HEK293 (cell line): ENCODE measurements around the gene S100A3.
"Not testable (repeated sequence)": the region's sequence is repeated elsewhere in the genome, so short reads cannot be mapped to it uniquely, and the experiment has no call there.

Experiments
- CTCF ChIA-PET: fragments of 350-600 bp; formaldehyde crosslinking; extraction: SDS; loops from one replicate; lab custom pipeline; 2021; ENCODE audit warnings: antibody characterized with exemption; lab: Yijun Ruan, JAX
- POLR2A ChIA-PET: fragments of 300-600 bp; formaldehyde crosslinking; extraction: SDS; loops from one replicate; lab custom pipeline; 2020; ENCODE audit warnings: antibody characterized with exemption, inconsistent platforms; lab: Yijun Ruan, JAX
- H3K27ac ChIP-seq: fragments of 200-500 bp; sonication (Bioruptor generic); 2 replicates; pipeline ENCODE4 v1.5.1; 2014; ENCODE audit warnings: low read depth, low read length, control low read depth, inconsistent platforms; ENCODE audit errors: extremely low read depth
- H3K36me3 ChIP-seq, 2 experiments: fragments of 200-500 bp in 1 of 2; sonication (Bioruptor generic) in 1 of 2; 1 replicate in 1 of 2; 2 replicates in 1 of 2; pipeline ENCODE4 v1.5.1; 2014 to 2017; ENCODE audit warnings: inconsistent platforms in 2 of 2, low read length in 2 of 2; ENCODE audit not compliant: control insufficient read depth in 2 of 2, insufficient read depth in 1 of 2
- H3K4me1 ChIP-seq: fragments of 200-500 bp; sonication (Bioruptor generic); 2 replicates; pipeline ENCODE4 v1.5.1; 2014; ENCODE audit warnings: mild to moderate bottlenecking, low read length, inconsistent platforms; ENCODE audit not compliant: control insufficient read depth, insufficient read depth
- H3K4me3 ChIP-seq: 2 replicates; pipeline ENCODE4 v1.5.1; 2011; ENCODE audit warnings: low read depth, mild to moderate bottlenecking, control low read depth, low read length, moderate library complexity
- H3K9me3 ChIP-seq: fragments of 200-500 bp; sonication (Bioruptor generic); 2 replicates; pipeline ENCODE4 v1.5.1; 2014; ENCODE audit warnings: low read depth, low read length, inconsistent platforms; ENCODE audit not compliant: control insufficient read depth, insufficient read depth
- MEIS1 ChIP-seq: sonication (generic); formaldehyde crosslinking; IDR thresholded peaks from 2 replicates; pipeline ENCODE4 v1.8.1; 2022; ENCODE audit warnings: missing genetic modification reagents, mild to moderate bottlenecking, borderline replicate concordance
- RBAK ChIP-seq: fragments of 450-650 bp; formaldehyde crosslinking; IDR thresholded peaks from 2 replicates; pipeline ENCODE4 v1.5.1; 2016; ENCODE audit warnings: missing biosample characterization, missing genetic modification characterization
- SCRT2 ChIP-seq: fragments of 450-650 bp; formaldehyde crosslinking; IDR thresholded peaks from 2 replicates; pipeline ENCODE4 v1.5.1; 2016; ENCODE audit warnings: missing biosample characterization, missing genetic modification characterization
- ZBTB1 ChIP-seq: fragments of 450-650 bp; formaldehyde crosslinking; IDR thresholded peaks from 2 replicates; pipeline ENCODE4 v1.5.1; 2016; ENCODE audit warnings: missing biosample characterization, missing genetic modification characterization
- ZNF112 ChIP-seq: fragments of 450-650 bp; formaldehyde crosslinking; IDR thresholded peaks from 2 replicates; pipeline ENCODE4 v1.5.0; 2017; ENCODE audit warnings: missing biosample characterization, missing genetic modification characterization
- ZNF140 ChIP-seq: fragments of 450-650 bp; formaldehyde crosslinking; IDR thresholded peaks from 2 replicates; pipeline ENCODE4 v1.5.1; 2016; ENCODE audit warnings: missing biosample characterization, missing genetic modification characterization
- ZNF184 ChIP-seq: fragments of 450-650 bp; IDR thresholded peaks from 2 replicates; pipeline ENCODE4 v1.5.1; 2018; ENCODE audit warnings: missing biosample characterization, mild to moderate bottlenecking, missing genetic modification characterization
- ZNF248 ChIP-seq: fragments of 450-650 bp; formaldehyde crosslinking; IDR thresholded peaks from 2 replicates; pipeline ENCODE4 v1.5.1; 2017; ENCODE audit warnings: missing biosample characterization, missing genetic modification characterization
- ZNF37A ChIP-seq: fragments of 450-650 bp; IDR thresholded peaks from 2 replicates; pipeline ENCODE4 v1.5.1; 2018; ENCODE audit warnings: missing biosample characterization, missing genetic modification characterization
- ZNF426 ChIP-seq: fragments of 450-650 bp; formaldehyde crosslinking; IDR thresholded peaks from 2 replicates; pipeline ENCODE4 v1.5.1; 2017; ENCODE audit warnings: missing biosample characterization, missing genetic modification characterization, mild to moderate bottlenecking, inconsistent platforms, moderate library complexity
- ZNF501 ChIP-seq: fragments of 450-650 bp; formaldehyde crosslinking; IDR thresholded peaks from 2 replicates; pipeline ENCODE4 v1.5.1; 2016; ENCODE audit warnings: missing biosample characterization, missing genetic modification characterization
- ZNF530 ChIP-seq: fragments of 450-650 bp; formaldehyde crosslinking; IDR thresholded peaks from 2 replicates; pipeline ENCODE4 v1.5.1; 2016; ENCODE audit warnings: low read depth, missing biosample characterization, missing genetic modification characterization
- ZNF654 ChIP-seq: fragments of 450-650 bp; formaldehyde crosslinking; IDR thresholded peaks from 2 replicates; pipeline ENCODE4 v1.5.1; 2016; ENCODE audit warnings: low read depth, missing biosample characterization, missing genetic modification characterization
- ZNF664 ChIP-seq: fragments of 450-650 bp; formaldehyde crosslinking; IDR thresholded peaks from 2 replicates; pipeline ENCODE4 v1.5.1; 2016; ENCODE audit warnings: missing biosample characterization, missing genetic modification characterization
- ZNF707 ChIP-seq: fragments of 450-650 bp; formaldehyde crosslinking; IDR thresholded peaks from 2 replicates; pipeline ENCODE4 v1.5.1; 2016; ENCODE audit warnings: missing biosample characterization, missing genetic modification characterization
- ZNF747 ChIP-seq: fragments of 450-650 bp; formaldehyde crosslinking; IDR thresholded peaks from 2 replicates; pipeline ENCODE4 v1.5.1; 2016; ENCODE audit warnings: missing biosample characterization, missing genetic modification characterization
- ZNF791 ChIP-seq: fragments of 450-650 bp; formaldehyde crosslinking; IDR thresholded peaks from 2 replicates; pipeline ENCODE4 v1.5.1; 2016; ENCODE audit warnings: missing biosample characterization, missing genetic modification characterization
- TF ChIP-seq, protein P1 (sequence below): fragments of 450-650 bp; formaldehyde crosslinking; IDR thresholded peaks from 2 replicates; pipeline ENCODE4 v1.5.1; 2016; ENCODE audit warnings: missing biosample characterization, missing genetic modification characterization
- TF ChIP-seq, protein P2 (sequence below): fragments of 450-650 bp; formaldehyde crosslinking; IDR thresholded peaks from 2 replicates; pipeline ENCODE4 v1.5.1; 2016; ENCODE audit warnings: missing biosample characterization, missing genetic modification characterization

Gene S100A3

DNA sequence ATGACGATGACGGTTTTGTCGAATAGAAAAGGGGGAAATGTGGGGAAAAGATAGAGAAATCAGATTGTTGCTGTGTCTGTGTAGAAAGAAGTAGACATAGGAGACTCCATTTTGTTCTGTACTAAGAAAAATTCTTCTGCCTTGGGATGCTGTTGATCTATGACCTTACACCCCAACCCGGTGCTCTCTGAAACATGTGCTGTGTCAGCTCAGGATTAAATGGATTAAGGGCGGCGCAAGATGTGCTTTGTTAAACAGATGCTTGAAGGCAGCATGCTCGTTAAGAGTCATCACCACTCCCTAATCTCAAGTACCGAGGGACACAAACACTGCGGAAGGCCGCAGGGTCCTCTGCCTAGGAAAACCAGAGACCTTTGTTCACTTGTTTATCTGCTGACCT lies 26.4 kb upstream of the S100A3 start:
- POLR2A ChIA-PET = interaction anchor here (1.0 kb wide), 1 partner anchor 8 kb away, joined by 3 read pairs; no protein-coding TSS in a partner anchor
- not testable (repeated sequence) for H3K9me3 ChIP-seq, H3K27ac ChIP-seq, H3K4me1 ChIP-seq, H3K4me3 ChIP-seq, H3K36me3 ChIP-seq
- CTCF ChIA-PET = interaction anchor here (0.9 to 2.3 kb wide), 4 partner anchors 7 to 66 kb away, joined by 3 to 11 read pairs (median 4); partner anchors contain the start of gene S100A13

DNA sequence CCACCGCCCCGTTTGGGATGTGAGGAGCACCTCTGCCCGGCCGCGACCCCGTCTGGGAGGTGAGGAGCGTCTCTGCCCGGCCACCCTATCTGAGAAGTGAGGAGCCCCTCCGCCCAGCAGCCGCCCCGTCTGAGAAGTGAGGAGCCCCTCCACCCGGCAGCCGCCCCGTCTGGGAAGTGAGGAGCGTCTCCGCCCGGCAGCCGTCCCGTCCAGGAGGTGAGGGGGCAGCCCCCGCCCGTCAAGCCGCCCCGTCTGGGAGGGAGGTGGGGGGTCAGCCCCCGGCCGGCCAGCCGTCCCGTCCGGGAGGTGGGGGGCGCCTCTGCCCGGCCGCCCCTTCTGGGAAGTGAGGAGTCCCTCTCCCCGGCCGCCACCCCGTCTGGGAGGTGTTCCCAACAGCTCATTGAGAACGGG lies 26.0 kb upstream of the S100A3 start:
- H3K9me3 ChIP-seq, H3K4me3 ChIP-seq, POLR2A ChIA-PET, H3K4me1 ChIP-seq, H3K36me3 ChIP-seq, H3K27ac ChIP-seq, CTCF ChIA-PET: not testable (repeated sequence)

DNA sequence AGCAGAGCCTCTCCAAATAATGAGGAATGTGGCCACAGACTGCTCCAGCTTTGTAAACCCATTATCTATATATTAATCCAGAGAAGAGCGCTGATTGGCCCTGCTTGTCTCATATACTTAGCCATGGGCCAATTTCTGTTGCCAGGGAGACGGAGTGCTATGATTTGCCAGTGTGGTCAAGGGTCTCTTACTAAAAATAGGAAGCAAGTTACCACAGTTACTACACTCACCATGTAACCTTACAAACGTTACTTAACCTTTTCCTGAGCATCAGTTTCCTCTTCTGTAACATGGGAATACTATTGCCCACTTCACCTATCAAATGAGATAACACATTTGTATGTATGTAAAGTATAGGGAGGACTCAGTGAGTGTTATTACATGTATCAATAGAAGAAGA lies 24.3 kb upstream of the S100A3 start:
- no peak overlapping the region for H3K27ac ChIP-seq
- ChIA-PET POLR2A (interaction anchor here (2.3 to 3.4 kb wide), 2 partner anchors 54 to 61 kb away, joined by 12 to 16 read pairs; partner anchors contain the start of genes CHTOP and S100A13), CTCF (interaction anchor here (0.6 to 6.3 kb wide), 14 partner anchors 8 to 218 kb away, joined by 3 to 148 read pairs (median 5); partner anchors contain the start of genes CHTOP, S100A1 and S100A13)
- no peaks in the 10 kb centered on the region for H3K9me3 ChIP-seq
- no peak overlapping the region for H3K4me3 ChIP-seq
- TF ChIP-seq ZNF654 (tag by site-specific recombination) = no peak
- TF ChIP-seq ZNF530 (tag by site-specific recombination) = no peak
- no peak for TF ChIP-seq ZNF664 (tag by site-specific recombination)
- TF ChIP-seq, protein P1, sequence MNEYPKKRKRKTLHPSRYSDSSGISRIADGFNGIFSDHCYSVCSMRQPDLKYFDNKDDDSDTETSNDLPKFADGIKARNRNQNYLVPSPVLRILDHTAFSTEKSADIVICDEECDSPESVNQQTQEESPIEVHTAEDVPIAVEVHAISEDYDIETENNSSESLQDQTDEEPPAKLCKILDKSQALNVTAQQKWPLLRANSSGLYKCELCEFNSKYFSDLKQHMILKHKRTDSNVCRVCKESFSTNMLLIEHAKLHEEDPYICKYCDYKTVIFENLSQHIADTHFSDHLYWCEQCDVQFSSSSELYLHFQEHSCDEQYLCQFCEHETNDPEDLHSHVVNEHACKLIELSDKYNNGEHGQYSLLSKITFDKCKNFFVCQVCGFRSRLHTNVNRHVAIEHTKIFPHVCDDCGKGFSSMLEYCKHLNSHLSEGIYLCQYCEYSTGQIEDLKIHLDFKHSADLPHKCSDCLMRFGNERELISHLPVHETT (tag by site-specific recombination) = no peak
- TF ChIP-seq RBAK (tag by site-specific recombination) = no peak
- TF ChIP-seq, protein P2, sequence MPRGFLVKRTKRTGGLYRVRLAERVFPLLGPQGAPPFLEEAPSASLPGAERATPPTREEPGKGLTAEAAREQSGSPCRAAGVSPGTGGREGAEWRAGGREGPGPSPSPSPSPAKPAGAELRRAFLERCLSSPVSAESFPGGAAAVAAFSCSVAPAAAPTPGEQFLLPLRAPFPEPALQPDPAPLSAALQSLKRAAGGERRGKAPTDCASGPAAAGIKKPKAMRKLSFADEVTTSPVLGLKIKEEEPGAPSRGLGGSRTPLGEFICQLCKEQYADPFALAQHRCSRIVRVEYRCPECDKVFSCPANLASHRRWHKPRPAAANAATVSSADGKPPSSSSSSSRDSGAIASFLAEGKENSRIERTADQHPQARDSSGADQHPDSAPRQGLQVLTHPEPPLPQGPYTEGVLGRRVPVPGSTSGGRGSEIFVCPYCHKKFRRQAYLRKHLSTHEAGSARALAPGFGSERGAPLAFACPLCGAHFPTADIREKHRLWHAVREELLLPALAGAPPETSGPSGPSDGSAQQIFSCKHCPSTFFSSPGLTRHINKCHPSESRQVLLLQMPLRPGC = no peak
- TF ChIP-seq ZNF426 (tag by site-specific recombination) = no peak
- no peak for TF ChIP-seq ZNF248 (tag by site-specific recombination)
- no peak for TF ChIP-seq ZNF707 (tag by site-specific recombination)
- TF ChIP-seq ZNF791 (tag by site-specific recombination) = no peak
- no peak for TF ChIP-seq ZNF747 (tag by site-specific recombination)
- TF ChIP-seq ZNF140 (tag by site-specific recombination) = no peak
- TF ChIP-seq ZNF112 (tag by site-specific recombination) = no peak
- no peak for TF ChIP-seq ZNF501 (tag by site-specific recombination)
- no peak for TF ChIP-seq SCRT2 (tag by site-specific recombination)
- no peak for TF ChIP-seq MEIS1
- no peak for TF ChIP-seq ZNF184 (tag by site-specific recombination)
- no peak for TF ChIP-seq ZBTB1 (tag by site-specific recombination)
- TF ChIP-seq ZNF37A (tag by site-specific recombination) = no peak
- no peaks in the 10 kb centered on the region for H3K4me1 ChIP-seq
- no peaks in the 10 kb centered on the region for H3K36me3 ChIP-seq
